ENCODE measurements around the gene B3GNT5. TPM values are rescaled to one million over a fixed set of nuclear protein-coding genes. Genes with fewer than 3 reads are reported as not detected.

B3GNT5 gene
- total RNA-seq, 1 donor from 2014 or later: 19.9 TPM

GRCh38 chr3:183214277-183214612 lies 38.8 kb upstream of the B3GNT5 start:
- H3K36me3 Mint-ChIP-seq (ENCODE audit: low read depth): no peaks in the 10 kb centered on the region
- H3K4me3 Mint-ChIP-seq (ENCODE audit: unreplicated experiment): no peak overlapping the region
- TF ChIP-seq CTCF (IDR thresholded peaks at IDR 0.05): no peak
- H3K27ac Mint-ChIP-seq (ENCODE audit: unreplicated experiment): no peak overlapping the region
- no peaks in the 10 kb centered on the region for H3K9me3 Mint-ChIP-seq (ENCODE audit: low read depth)
- H3K27me3 Mint-ChIP-seq (ENCODE audit: low read depth): peaks cover 7% of the 10 kb centered on the region
- H3K4me1 Mint-ChIP-seq (ENCODE audit: low read depth): no peaks in the 10 kb centered on the region
- DNase-seq (ENCODE audit: low spot score): no peak

GRCh38 chr3:183215591-183216202 lies 37.4 kb upstream of the B3GNT5 start:
- Mint-ChIP-seq H3K27me3 (ENCODE audit: low read depth) (peaks cover 7% of the 10 kb centered on the region), H3K27ac (ENCODE audit: unreplicated experiment) (no peak overlapping the region), H3K36me3 (ENCODE audit: low read depth) (no peaks in the 10 kb centered on the region), H3K4me1 (ENCODE audit: low read depth) (no peaks in the 10 kb centered on the region), H3K9me3 (ENCODE audit: low read depth) (no peaks in the 10 kb centered on the region), H3K4me3 (ENCODE audit: unreplicated experiment) (no peak overlapping the region)
- DNase-seq (ENCODE audit: low spot score): no peak
- TF ChIP-seq CTCF (IDR thresholded peaks at IDR 0.05): no peak

GRCh38 chr3:183217548-183218332 lies 35.3 kb upstream of the B3GNT5 start:
- Mint-ChIP-seq H3K4me1 (ENCODE audit: low read depth) (no peaks in the 10 kb centered on the region), H3K27ac (ENCODE audit: unreplicated experiment) (no peak overlapping the region), H3K27me3 (ENCODE audit: low read depth) (peaks cover 7% of the 10 kb centered on the region), H3K9me3 (ENCODE audit: low read depth) (no peaks in the 10 kb centered on the region), H3K36me3 (ENCODE audit: low read depth) (no peaks in the 10 kb centered on the region), H3K4me3 (ENCODE audit: unreplicated experiment) (no peak overlapping the region)
- TF ChIP-seq CTCF (IDR thresholded peaks at IDR 0.05): no peak
- DNase-seq (ENCODE audit: low spot score): no peak

- Mint-ChIP-seq H3K9me3 (ENCODE audit: low read depth) (no peaks in the 10 kb centered on the region), H3K27me3 (ENCODE audit: low read depth) (peaks cover 7% of the 10 kb centered on the region), H3K27ac (ENCODE audit: unreplicated experiment) (no peak overlapping the region), H3K4me3 (ENCODE audit: unreplicated experiment) (no peak overlapping the region), H3K36me3 (ENCODE audit: low read depth) (no peaks in the 10 kb centered on the region), H3K4me1 (ENCODE audit: low read depth) (no peaks in the 10 kb centered on the region)
- no peak for TF ChIP-seq CTCF (IDR thresholded peaks at IDR 0.05)
- DNase-seq (ENCODE audit: low spot score): no peak
These were observed 34.2 kb upstream of the B3GNT5 start for GRCh38 chr3:183218826-183219225.

GRCh38 chr3:183220828-183221227 lies 32.2 kb upstream of the B3GNT5 start:
- no peak for DNase-seq (ENCODE audit: low spot score)
- peaks cover 2% of the 10 kb centered on the region for H3K36me3 Mint-ChIP-seq (ENCODE audit: low read depth)
- no peak overlapping the region for H3K27ac Mint-ChIP-seq (ENCODE audit: unreplicated experiment)
- peaks cover 7% of the 10 kb centered on the region for H3K27me3 Mint-ChIP-seq (ENCODE audit: low read depth)
- no peak for TF ChIP-seq CTCF (IDR thresholded peaks at IDR 0.05)
- H3K4me1 Mint-ChIP-seq (ENCODE audit: low read depth): no peaks in the 10 kb centered on the region
- no peak overlapping the region for H3K4me3 Mint-ChIP-seq (ENCODE audit: unreplicated experiment)
- no peaks in the 10 kb centered on the region for H3K9me3 Mint-ChIP-seq (ENCODE audit: low read depth)
